Measurements from ENCODE around the gene FAT2.

FAT2 gene

DNA sequence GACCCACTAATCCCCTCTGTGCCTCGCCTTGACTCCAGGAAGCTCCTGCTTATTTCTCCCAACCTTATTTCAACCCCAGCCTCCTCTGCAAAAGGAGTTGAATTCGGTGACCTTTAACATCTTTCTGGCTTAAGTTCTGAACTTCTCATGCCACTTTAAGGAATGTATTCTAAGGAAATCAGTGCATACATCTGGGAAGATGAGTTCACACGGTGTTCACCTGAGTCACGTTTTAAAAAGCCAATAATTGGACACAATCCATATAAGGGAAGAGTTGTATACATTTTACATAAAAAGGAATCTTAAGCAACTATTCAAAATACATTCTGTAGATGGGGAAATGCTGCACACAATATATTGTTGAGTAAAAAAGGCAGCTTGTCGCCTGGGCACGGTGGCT lies 33.2 kb downstream of the FAT2 start:
- Mint-ChIP-seq H3K4me3 (no peak overlapping the region), H3K27me3 (ENCODE audit: low read depth) (peaks cover 6% of the 10 kb centered on the region), H3K36me3 (ENCODE audit: low read depth) (no peaks in the 10 kb centered on the region), H3K9me3 (no peaks in the 10 kb centered on the region), H3K4me1 (no peaks in the 10 kb centered on the region), H3K27ac (no peak overlapping the region)
- TF ChIP-seq, protein P1, sequence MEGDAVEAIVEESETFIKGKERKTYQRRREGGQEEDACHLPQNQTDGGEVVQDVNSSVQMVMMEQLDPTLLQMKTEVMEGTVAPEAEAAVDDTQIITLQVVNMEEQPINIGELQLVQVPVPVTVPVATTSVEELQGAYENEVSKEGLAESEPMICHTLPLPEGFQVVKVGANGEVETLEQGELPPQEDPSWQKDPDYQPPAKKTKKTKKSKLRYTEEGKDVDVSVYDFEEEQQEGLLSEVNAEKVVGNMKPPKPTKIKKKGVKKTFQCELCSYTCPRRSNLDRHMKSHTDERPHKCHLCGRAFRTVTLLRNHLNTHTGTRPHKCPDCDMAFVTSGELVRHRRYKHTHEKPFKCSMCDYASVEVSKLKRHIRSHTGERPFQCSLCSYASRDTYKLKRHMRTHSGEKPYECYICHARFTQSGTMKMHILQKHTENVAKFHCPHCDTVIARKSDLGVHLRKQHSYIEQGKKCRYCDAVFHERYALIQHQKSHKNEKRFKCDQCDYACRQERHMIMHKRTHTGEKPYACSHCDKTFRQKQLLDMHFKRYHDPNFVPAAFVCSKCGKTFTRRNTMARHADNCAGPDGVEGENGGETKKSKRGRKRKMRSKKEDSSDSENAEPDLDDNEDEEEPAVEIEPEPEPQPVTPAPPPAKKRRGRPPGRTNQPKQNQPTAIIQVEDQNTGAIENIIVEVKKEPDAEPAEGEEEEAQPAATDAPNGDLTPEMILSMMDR (IDR thresholded peaks at IDR 0.05; ENCODE audit: unreplicated experiment in 3 of 3), result no peak

DNA sequence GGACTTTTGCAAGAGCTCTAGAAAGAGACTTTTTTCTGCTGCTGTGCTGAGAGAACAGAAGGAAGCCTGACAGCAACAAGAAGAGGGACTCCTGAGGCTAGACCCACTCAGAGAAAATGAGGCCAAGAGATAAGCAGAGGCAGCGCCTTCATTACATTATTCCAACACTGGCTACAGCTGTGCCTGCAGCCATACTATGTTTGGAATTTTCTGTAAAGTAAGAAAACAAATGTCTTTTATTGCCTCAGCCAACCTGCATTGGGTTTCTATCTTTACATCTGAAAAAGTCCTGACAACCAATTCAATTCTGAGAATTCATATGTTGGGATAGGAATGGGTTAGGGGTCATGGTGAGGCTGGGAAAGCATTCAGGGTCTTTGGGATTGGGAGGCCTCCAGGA lies 33.7 kb downstream of the FAT2 start:
- no peaks in the 10 kb centered on the region for H3K36me3 Mint-ChIP-seq (ENCODE audit: low read depth)
- TF ChIP-seq, protein P1 (IDR thresholded peaks at IDR 0.05; ENCODE audit: unreplicated experiment in 3 of 3), result no peak
- H3K9me3 Mint-ChIP-seq, result no peaks in the 10 kb centered on the region

DNA sequence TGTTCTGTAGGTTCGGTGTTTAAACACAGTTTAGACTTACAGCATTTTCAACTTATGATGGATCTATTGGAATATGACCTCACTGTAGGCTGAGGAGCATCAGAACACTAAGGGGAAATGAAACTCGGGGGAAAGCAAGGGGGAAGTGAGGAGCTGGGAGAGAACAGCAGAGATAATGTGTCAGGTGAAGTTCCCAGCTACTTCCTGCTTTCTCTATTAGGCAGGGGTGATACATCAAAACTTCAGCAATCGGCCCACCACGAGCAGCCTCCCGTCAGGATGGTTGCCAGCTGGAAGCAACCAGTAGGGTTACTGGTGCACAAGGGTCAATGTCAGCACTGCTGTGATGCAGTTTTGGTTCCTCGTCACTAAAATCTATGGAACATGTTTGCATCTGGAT lies 34.3 kb downstream of the FAT2 start:
- no peak overlapping the region for H3K4me3 Mint-ChIP-seq
- no peak overlapping the region for H3K27ac Mint-ChIP-seq
- H3K36me3 Mint-ChIP-seq (ENCODE audit: low read depth), result no peaks in the 10 kb centered on the region
- H3K27me3 Mint-ChIP-seq (ENCODE audit: low read depth), result peaks cover 3% of the 10 kb centered on the region
- H3K9me3 Mint-ChIP-seq, result no peaks in the 10 kb centered on the region
- no peaks in the 10 kb centered on the region for H3K4me1 Mint-ChIP-seq
- TF ChIP-seq, protein P1 (IDR thresholded peaks at IDR 0.05; ENCODE audit: unreplicated experiment in 3 of 3), result no peak

More for the DNA sequence above, 33.7 kb downstream of the FAT2 start:
- H3K27me3 Mint-ChIP-seq (ENCODE audit: low read depth), result peaks cover 8% of the 10 kb centered on the region
- H3K4me3 Mint-ChIP-seq, result no peak overlapping the region
- H3K27ac Mint-ChIP-seq, result no peak overlapping the region
- no peaks in the 10 kb centered on the region for H3K4me1 Mint-ChIP-seq

DNA sequence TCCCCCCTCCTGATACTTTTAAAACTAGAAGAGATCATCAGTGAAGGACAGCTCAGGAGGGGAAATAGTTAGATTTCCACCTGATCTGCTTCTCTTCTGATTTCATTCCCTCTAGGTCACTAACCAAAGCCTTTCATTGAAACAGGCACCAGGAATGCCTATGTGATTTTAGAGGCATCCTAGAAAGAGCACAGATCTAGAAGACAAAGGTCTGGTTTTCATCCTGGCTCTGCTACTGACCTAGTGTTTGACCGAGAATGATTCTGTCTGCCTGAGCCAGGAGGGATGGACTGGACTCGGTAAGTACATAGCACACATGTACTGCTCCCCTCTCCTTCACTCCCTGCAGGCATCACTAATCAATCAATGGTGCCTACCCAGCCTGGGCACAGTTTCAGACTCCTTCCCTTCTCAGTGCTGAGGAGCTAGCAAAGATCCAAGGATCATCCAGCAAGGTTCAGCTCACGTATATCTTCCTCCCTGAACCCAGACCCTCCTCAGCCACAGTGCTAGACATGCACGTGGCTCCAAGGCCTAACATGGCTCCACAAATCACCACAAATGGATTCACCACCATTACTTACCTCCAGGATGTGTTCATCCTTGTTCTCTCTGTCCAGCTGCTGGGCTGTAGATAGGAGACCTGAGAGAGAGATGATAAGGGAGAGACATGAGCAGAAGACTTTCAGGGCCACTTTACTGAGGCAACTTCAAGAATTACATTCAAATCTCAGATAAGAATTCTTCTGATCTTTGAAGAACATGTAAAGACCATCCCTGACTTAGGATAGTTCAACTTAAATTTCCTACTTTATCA lies 35.2 kb downstream of the FAT2 start:
- peaks cover 3% of the 10 kb centered on the region for H3K27me3 Mint-ChIP-seq (ENCODE audit: low read depth)
- no peaks in the 10 kb centered on the region for H3K4me1 Mint-ChIP-seq
- TF ChIP-seq, protein P1 (IDR thresholded peaks at IDR 0.05; ENCODE audit: unreplicated experiment in 3 of 3), result no peak
- H3K27ac Mint-ChIP-seq, result no peak overlapping the region
- H3K9me3 Mint-ChIP-seq, result no peaks in the 10 kb centered on the region
- no peak overlapping the region for H3K4me3 Mint-ChIP-seq
- H3K36me3 Mint-ChIP-seq (ENCODE audit: low read depth), result no peaks in the 10 kb centered on the region

DNA sequence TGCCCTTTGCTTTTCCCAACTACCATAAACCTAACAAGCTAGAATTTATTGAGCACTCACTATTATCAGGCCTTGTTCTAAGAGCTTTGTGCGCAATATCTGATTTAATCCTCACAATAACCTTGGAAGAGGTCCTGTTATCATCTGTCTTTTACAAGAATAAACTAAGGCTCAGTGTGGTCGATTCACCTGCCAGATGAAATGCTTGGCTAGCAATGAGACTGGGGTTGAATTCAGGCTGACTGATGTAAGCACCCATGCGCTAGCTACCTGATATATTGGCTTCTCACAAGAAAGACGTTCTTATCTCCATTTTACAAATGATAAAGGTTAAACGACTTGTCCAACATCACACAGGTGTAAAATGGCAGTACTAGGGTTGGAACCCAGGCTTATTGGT lies 37.4 kb downstream of the FAT2 start:
- Mint-ChIP-seq H3K4me3 (no peak overlapping the region), H3K9me3 (no peaks in the 10 kb centered on the region), H3K36me3 (ENCODE audit: low read depth) (no peaks in the 10 kb centered on the region), H3K27me3 (ENCODE audit: low read depth) (peaks cover 3% of the 10 kb centered on the region), H3K4me1 (no peaks in the 10 kb centered on the region), H3K27ac (no peak overlapping the region)
- TF ChIP-seq, protein P1 (IDR thresholded peaks at IDR 0.05; ENCODE audit: unreplicated experiment in 3 of 3), result no peak

DNA sequence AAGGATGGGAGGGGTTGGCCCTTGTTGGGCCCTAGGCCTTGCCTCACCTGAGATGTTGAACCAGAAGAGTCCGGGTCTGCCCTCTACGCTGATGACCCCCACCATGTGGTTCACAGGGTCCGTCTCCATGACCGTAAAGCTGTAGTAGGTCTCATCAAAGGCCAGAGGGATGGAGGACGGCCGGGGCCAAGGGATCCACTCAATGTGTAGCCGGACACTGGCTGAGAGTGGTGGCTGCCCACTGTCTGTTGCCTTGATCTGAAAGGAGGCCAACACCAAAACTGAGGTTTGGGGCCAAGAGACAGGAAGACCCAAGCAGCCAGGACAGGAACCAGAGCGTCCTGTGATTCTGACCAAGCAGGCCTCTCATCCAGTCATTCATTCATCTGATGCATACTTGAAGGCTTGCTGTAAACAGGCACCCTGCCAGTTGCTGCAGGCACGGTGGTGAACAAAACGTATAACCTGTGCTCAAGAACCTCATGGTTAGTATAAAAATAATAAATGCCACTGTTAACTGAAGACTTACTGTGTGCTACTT lies 37.9 kb downstream of the FAT2 start:
- Mint-ChIP-seq H3K9me3 (no peaks in the 10 kb centered on the region), H3K4me1 (no peaks in the 10 kb centered on the region), H3K36me3 (ENCODE audit: low read depth) (no peaks in the 10 kb centered on the region), H3K4me3 (no peak overlapping the region), H3K27ac (no peak overlapping the region), H3K27me3 (ENCODE audit: low read depth) (peaks cover 3% of the 10 kb centered on the region)
- TF ChIP-seq, protein P1 (IDR thresholded peaks at IDR 0.05; ENCODE audit: unreplicated experiment in 3 of 3), result no peak

Data from nephron (organoid).